Activated CD4-positive, alpha-beta T cell treated with anti-CD3 and anti-CD28 coated beads, Interleukin-2, amount 50 U/mL, for 16 hours (primary cell): ENCODE data around the gene C19orf73.

ENCODE experiments used
- DNase-seq: peaks from one replicate; pipeline ENCODE4 v3.0.0-alpha.2; 2020

The C19orf73 gene

DNA sequence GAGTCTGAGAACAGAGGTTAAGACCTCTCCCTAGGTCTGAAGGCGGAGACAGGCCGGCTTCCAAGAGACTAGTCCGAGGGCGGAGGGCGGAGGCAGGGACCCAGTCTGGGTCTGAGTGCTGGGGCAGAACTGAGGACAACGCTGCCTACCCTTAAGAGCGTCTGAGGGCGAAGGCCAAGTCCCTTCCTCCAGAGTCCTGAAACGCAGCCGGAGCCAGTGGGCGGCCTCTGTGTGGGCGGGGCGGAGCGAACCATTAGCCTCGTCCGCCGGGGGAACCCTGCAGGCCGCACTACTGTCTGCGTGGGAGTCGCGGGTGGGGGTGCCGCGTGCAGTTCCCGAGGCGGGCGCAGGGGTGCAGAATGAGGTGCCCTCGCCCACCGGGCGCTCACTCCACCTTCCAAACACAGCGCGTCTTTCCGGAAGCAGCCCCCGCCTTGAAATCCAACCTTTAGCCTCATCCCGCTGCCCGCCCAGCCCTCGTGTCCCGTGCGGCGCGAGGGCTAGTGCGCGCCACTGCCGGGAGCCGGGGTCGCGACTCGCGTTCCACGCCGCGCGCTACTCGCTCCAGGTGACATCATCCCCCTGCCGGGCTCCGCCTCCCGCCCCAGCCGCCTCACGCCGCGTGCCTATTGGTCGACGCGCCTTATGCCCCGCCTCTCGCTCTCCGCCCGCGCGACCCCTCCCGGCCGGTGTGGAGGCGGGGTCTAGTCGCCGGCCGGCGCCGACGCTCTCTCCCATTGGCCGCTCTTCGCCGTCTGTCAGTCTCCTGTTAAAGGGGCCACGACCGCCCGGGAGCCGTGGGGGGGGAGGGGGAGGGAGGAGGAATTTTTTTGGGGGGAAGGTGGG, at the start of gene C19orf73:
C19orf73 (minus strand) TSS at position 579 of the 846 bp plus-strand sequence; CDS start at position 458, 121 bp downstream.
- DNase-seq, result peak; percentile 95

GRCh38 chr19:49168421-49168820, 49.5 kb upstream of the C19orf73 start:
- no peak for DNase-seq

DNA sequence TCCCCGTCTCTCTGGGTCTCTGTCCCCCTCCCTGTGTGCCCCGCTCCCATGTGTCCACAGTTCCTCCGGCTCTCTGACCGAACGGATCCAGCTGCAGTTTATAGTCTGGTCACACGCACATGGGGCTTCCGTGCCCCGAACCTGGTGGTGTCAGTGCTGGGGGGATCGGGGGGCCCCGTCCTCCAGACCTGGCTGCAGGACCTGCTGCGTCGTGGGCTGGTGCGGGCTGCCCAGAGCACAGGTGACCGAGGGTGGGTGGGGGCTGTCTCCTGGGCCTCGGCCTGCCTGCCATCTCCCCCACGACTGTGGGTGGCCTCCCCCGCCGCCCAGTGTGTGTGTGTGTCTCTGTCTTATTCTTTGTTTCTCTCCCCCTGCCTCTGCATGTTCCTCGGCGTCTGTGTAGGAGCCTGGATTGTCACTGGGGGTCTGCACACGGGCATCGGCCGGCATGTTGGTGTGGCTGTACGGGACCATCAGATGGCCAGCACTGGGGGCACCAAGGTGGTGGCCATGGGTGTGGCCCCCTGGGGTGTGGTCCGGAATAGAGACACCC, 49.0 kb upstream of the C19orf73 start:
- DNase-seq, result no peak

DNA sequence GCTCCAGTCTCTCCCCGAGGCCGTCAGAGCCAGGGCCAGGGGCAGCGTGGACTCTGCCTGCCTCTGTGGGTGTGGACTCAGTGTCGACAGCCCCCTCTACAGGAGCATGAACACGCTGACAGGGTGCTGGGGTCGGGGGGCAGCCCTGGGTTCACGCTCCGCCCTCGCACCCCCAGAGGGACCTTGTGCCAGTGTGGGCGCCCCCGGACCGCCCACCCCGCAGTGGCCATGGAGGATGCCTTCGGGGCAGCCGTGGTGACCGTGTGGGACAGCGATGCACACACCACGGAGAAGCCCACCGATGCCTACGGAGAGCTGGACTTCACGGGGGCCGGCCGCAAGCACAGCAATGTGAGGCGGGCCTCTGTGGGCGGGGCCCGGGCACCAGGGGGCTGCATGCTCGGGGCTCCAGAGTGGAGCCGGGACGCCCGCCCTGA, 46.9 kb upstream of the C19orf73 start:
- no peak for DNase-seq

DNA sequence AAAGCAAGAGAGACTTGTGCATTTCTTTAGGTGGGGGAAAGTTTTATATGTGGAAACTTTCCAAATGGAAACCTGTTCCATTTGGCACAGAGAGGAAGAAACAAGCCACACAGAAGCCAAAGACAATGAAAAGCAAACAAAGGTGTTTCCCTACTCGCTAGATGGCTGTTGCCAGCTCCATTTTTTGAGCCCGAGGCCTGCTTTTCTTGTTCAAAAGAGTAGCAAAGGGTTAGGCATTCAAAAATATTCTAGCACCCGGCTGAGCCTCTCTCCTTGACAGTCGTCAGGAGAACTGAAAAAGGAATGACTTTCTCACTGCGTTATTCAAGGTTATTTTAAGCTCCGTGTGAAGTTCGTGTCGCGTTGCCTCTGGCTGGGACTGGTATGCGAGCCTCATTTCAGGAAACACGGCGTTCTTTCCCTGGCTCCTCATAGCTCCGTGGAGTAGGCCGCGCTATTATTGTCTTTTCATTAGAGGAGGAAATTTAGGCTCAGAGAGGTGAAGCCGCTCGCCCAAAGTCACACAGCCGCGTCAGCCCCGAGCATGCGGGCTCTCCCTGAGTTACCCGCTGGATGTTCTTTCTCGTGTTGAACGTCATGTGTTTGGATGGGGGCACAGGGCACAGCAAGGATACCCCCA, 46.3 kb upstream of the C19orf73 start:
- no peak for DNase-seq

GRCh38 chr19:49161987-49162386, 43.0 kb upstream of the C19orf73 start:
- no peak for DNase-seq

- DNase-seq, result no peak
These were observed 41.7 kb upstream of the C19orf73 start for GRCh38 chr19:49160450-49161189.

DNA sequence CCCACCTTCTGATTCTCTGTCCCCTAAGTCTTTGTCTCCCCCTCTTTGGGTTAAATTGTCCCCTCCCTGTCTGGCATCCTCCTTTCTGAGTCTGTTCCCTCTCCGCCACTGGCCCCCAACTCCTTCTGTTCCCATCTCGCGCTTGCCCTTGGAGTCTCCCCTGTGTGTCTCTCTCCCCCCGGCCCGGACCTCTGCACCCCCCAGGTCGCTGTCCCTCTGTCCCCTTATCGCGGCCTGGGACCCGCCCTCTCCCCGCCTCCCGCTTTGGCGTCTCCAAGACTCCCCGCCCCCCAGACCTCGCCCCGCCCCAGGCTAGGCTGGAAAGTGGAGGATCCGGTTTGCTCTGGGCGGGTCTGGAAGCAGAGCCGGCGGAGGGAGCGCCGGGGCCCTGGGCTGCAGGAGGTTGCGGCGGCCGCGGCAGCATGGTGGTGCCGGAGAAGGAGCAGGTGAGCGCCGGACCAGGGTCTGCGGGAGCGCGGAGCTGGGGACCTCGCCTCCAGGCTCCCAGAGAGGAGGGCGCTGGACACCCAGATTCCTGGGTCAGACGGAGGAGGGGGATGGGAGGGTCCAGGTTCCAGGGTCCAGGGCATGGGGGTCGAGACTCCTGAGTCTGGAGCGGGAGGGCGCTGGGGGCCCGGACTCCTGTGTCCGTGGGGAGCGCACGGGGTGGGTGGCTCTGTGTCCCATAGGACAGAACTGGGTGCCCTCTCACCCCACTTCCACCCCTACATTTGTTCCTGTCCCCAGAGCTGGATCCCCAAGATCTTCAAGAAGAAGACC, 38.7 kb upstream of the C19orf73 start, which contains the start of gene TRPM4:
TRPM4 (plus strand) TSS at position 348 of the 780 bp plus-strand sequence; CDS start at position 423, 75 bp downstream.
- DNase-seq, result peak; percentile 41

- DNase-seq, result no peak
These were observed 36.9 kb upstream of the C19orf73 start for GRCh38 chr19:49155820-49156346.

DNA sequence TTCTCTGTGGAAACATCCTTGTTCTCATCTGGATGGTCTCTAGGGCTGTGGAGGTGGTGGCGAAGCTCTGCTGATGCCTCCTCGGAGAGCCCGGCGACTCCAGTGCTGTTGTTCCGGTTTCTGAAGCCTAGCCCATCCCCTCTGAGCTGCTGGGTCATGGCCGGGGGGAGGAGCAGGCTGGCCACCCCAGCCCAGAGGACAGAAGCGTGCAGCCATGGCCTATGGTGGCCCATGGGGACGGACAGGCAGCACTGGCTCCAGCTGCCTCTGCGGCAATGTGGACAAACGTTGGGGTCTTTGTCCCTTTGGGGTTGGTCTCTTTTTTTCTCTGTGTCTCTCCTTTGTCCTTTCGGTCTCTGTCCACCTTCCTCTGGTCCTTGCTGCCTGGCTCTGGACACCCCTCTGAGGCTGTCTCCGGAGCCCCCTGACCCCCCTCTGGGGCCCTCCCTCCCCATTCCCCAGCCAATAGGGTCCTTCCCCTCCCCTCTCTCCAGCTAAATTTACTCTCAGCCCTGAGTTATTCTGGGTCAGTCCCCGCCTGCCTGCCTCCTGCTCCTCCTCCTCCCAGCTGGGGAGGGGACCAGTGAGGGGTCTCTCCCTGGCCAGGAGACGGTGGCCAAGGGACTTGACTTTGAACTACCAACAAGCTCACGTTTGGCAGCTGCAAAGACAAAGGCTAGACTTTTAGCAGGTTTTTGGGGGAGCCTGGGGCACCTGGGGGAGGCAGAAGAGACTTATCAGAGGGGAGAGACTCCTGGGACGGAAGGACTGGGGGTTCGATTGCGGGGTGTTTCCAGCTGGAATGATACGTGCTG, 36.3 kb upstream of the C19orf73 start, which contains the start of gene HRC:
HRC (minus strand) TSS at position 392 of the 815 bp plus-strand sequence; CDS start at position 233, 159 bp downstream.
- no peak for DNase-seq

DNA sequence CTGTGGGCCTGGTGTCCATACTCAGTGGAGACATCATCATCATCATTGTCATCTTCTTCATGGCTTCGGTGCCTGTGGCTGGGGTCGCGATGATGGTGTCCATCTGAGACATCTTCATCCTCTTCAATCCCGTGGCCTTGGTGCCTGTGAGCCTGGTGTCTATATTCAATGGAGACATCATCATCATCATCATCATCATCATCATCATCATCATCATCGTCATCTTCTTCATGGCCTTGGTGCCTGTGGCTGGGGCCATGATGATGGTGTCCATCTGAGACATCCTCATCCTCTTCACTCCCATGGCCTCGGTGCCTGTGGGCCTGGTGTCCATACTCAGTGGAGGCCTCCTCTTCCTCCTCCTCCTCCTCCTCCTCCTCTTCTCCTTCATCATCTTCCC, 35.3 kb upstream of the C19orf73 start:
- no peak for DNase-seq

DNA sequence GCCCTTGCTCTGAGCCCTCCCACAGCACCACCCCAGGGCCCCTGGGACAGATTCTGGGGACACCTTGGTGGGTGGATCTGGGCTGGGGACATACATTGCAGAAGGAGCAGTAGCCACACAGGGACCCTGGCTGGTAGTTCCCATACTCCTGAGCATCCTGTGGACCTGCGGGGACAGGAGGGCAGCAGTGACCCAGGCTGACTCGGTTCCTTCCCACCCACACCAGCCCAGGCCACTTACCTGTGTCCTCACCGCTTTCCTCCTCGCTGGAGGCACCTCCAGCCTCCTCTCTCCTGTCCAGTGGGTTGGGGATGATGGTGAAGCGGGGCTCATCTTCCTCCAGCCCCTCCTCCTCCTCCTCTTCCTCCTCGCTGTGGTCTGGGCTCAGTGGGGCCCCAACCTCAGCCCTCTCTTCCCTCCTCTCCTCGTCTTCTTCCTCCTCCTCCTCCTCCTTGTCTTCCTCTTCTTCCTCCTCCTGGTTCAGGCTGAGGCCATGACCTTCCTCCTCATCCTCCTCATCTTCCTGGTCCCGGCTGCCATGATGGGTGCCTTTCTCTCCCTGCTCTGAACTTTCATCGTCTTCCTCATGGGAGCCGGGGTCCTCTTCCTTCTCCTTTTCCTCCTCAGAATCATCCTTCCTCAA, 34.3 kb upstream of the C19orf73 start:
- no peak for DNase-seq

DNA sequence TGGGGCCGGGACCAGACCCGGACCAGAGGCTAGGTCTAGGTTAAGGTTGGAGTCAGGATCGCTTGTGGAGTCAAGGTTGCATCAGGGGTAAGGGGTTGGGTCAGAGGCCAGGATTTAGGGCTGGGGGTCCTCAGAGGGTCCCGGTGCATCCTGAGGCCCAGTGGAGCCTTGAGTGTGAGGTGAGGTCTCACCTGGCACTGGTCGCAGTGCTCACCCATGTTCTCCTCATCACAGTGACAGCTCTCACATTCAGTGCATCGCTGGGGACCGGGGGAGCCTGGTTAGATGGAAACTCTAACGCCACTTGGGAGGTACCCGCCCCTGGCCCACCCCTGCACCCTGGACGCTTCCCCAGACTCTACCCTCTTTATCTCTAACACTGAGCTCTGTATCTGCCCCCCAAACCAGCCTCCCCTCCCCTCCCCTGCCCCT, 33.2 kb upstream of the C19orf73 start:
- DNase-seq, result no peak

- peak; percentile 16 for DNase-seq
These were observed 32.5 kb upstream of the C19orf73 start for GRCh38 chr19:49151267-49152118.

GRCh38 chr19:49150944-49151243, 32.0 kb upstream of the C19orf73 start:
- DNase-seq, result no peak

DNA sequence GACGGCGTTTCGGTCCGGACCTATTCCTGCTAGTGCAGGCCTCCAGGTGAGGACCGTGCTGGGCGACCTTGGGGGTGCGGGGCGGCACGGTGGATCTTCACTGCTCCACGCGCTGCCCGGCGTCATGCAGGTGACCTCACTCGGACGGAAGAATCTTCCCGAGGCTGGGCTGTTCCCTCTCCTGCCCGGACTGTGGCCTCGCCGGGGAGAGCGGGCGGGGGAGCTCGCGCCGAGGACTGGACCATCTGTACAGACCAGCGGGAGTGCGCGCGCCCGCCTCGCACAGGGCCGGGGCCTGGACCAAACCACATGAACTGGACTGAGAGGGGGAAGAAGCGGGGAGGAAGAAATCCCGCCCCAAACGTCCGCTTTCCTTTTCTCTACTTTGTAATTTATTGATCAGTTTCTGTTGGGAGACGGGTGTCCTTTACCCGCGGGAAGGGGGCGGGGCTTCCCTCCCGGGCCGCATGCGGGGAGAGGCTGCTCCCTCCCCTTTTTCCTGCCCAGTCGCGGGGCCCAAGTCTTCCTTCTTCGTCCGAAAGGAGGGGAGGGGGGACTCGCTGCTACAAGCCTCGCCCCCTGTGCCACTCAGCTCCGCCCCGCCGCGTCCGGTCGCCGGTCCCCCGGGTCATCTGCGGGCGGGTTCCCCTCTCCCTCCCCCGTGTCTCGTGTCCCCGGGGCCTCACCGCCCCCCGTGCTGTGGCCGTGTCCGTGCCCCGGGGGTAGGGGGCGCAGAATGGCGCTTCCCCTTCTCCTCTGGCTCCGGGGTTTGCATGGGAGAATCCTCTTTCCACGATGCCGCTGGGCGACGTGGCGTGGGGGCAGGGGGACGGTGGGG, 31.4 kb upstream of the C19orf73 start:
- peak; percentile 31 for DNase-seq

- DNase-seq, result no peak
These were observed 30.7 kb upstream of the C19orf73 start for GRCh38 chr19:49149652-49150105.
